Neural cell (in vitro differentiated cells): Measurements from ENCODE around the gene SCP2. TPM values are rescaled to one million over a fixed set of nuclear protein-coding genes. Genes with fewer than 3 reads are reported as not detected.

Experiments
- H2AFZ ChIP-seq: fragments of 200-600, 300-800 bp; sonication (generic), shearing (Covaris generic); 2 replicates; pipeline ENCODE4 v1.6.0; 2014; ENCODE audit warnings: low read depth, mild to moderate bottlenecking, antibody characterized with exemption, low read length, moderate library complexity
- H3F3A ChIP-seq: fragments of 200-600 bp; shearing (Covaris generic); 2 replicates; pipeline ENCODE4 v1.6.1; 2016; ENCODE audit warnings: mild to moderate bottlenecking, moderate library complexity, mixed read lengths, antibody characterized with exemption, low read length; ENCODE audit not compliant: insufficient read depth, poor library complexity, severe bottlenecking
- H3K27ac ChIP-seq: fragments of 200-600, 300-800 bp; sonication (generic), shearing (Covaris generic); 2 replicates; pipeline ENCODE4 v1.5.1; 2014; ENCODE audit warnings: mild to moderate bottlenecking, low read length, moderate library complexity
- H3K27me3 ChIP-seq: fragments of 300-800, 200-600 bp; sonication (generic), shearing (Covaris generic); 2 replicates; pipeline ENCODE4 v1.6.0; 2014; ENCODE audit warnings: mild to moderate bottlenecking, low read depth, low read length, moderate library complexity; ENCODE audit not compliant: insufficient read depth
- H3K36me3 ChIP-seq: fragments of 300-800, 200-600 bp; sonication (generic), shearing (Covaris generic); 2 replicates; pipeline ENCODE4 v1.5.1; 2014; ENCODE audit warnings: mild to moderate bottlenecking, antibody characterized with exemption, low read length, moderate library complexity; ENCODE audit not compliant: insufficient read depth
- H3K4me2 ChIP-seq: fragments of 300-800, 200-600 bp; sonication (generic), shearing (Covaris generic); 2 replicates; pipeline ENCODE4 v1.6.0; 2014; ENCODE audit warnings: mild to moderate bottlenecking, low read length
- H3K4me3 ChIP-seq: fragments of 300-800, 200-600 bp; sonication (generic), shearing (Covaris generic); 2 replicates; pipeline ENCODE4 v1.5.1; 2014; ENCODE audit warnings: mild to moderate bottlenecking, low read length, moderate library complexity
- H3K79me2 ChIP-seq: fragments of 200-600 bp; shearing (Covaris generic); replicated peaks from 2 replicates; pipeline ENCODE4 v1.6.0; 2014; ENCODE audit warnings: mild to moderate bottlenecking, low read length, moderate library complexity; ENCODE audit not compliant: insufficient read depth
- H3K9ac ChIP-seq: fragments of 300-800, 200-600 bp; sonication (generic), shearing (Covaris generic); 2 replicates; pipeline ENCODE4 v1.6.1; 2016; ENCODE audit warnings: mild to moderate bottlenecking, low read length, mixed read lengths
- H3K9me2 ChIP-seq: fragments of 200-600 bp; shearing (Covaris generic); 2 replicates; pipeline ENCODE4 v1.6.1; 2016; ENCODE audit warnings: mild to moderate bottlenecking, low read length, mixed read lengths; ENCODE audit not compliant: insufficient read depth
- H3K9me3 ChIP-seq: fragments of 200-600, 300-800 bp; sonication (generic), shearing (Covaris generic); 2 replicates; pipeline ENCODE4 v1.6.1; 2016; ENCODE audit warnings: mild to moderate bottlenecking, mixed run types, low read length, moderate library complexity, mixed read lengths
- H4K20me1 ChIP-seq: fragments of 200-600 bp; shearing (Covaris generic); 2 replicates; pipeline ENCODE4 v1.6.1; 2016; ENCODE audit warnings: mild to moderate bottlenecking, mixed run types; ENCODE audit not compliant: insufficient read depth
- CTCF ChIP-seq: fragments of 450-650 bp; IDR thresholded peaks from 2 replicates; pipeline ENCODE4 v1.5.1; 2014; ENCODE audit warnings: antibody characterized with exemption, mild to moderate bottlenecking, moderate library complexity; ENCODE audit not compliant: poor library complexity, severe bottlenecking
- EP300 ChIP-seq: fragments of 450-650 bp; conservative IDR thresholded peaks from 2 replicates; pipeline ENCODE4 v1.6.1; 2014; ENCODE audit warnings: antibody characterized with exemption, mild to moderate bottlenecking, moderate library complexity; ENCODE audit not compliant: poor library complexity, severe bottlenecking
- EZH2 ChIP-seq: fragments of 200-600, 300-800 bp; shearing (Covaris generic), sonication (generic); IDR thresholded peaks from 2 replicates; pipeline ENCODE4 v1.6.1; 2014; ENCODE audit warnings: antibody characterized with exemption, low read length, borderline replicate concordance, mild to moderate bottlenecking; ENCODE audit not compliant: insufficient read depth, poor library complexity, severe bottlenecking
- MXI1 ChIP-seq: fragments of 450-650 bp; conservative IDR thresholded peaks from 2 replicates; pipeline ENCODE4 v1.6.1; 2014; ENCODE audit warnings: antibody characterized with exemption, mild to moderate bottlenecking; ENCODE audit not compliant: poor library complexity, severe bottlenecking
- POLR2AphosphoS5 ChIP-seq: IDR thresholded peaks from 2 replicates; pipeline ENCODE4 v1.6.1; 2012
- RAD21 ChIP-seq: fragments of 450-650 bp; conservative IDR thresholded peaks from 2 replicates; pipeline ENCODE4 v1.6.1; 2014; ENCODE audit warnings: antibody characterized with exemption, mild to moderate bottlenecking, moderate library complexity
- SMC3 ChIP-seq: fragments of 450-650 bp; conservative IDR thresholded peaks from 2 replicates; pipeline ENCODE4 v1.6.1; 2014; ENCODE audit warnings: antibody characterized with exemption, mild to moderate bottlenecking, moderate library complexity; ENCODE audit not compliant: poor library complexity
- TAF1 ChIP-seq: IDR thresholded peaks from 2 replicates; pipeline ENCODE4 v1.6.1; 2012; ENCODE audit warnings: low read depth
- polyA plus RNA-seq: library from polyadenylated mRNA; depleted of rRNA; stranded (reverse); fragments of >200 nt; gene quantifications from 2 replicates; pipeline ENCODE4 v1.2.3, GENCODE V29; 2014
- TF ChIP-seq, protein P1 (sequence below): IDR thresholded peaks from 2 replicates; pipeline ENCODE4 v1.6.1; 2012; ENCODE audit warnings: borderline replicate concordance

The SCP2 gene
- polyA plus RNA-seq, 1 donor from 2014 or later = 182 TPM

- no peaks in the 10 kb centered on the region for H4K20me1 ChIP-seq
- H3F3A ChIP-seq = no peaks in the 10 kb centered on the region
- H3K9ac ChIP-seq = no peak overlapping the region
- no peaks in the 10 kb centered on the region for H3K36me3 ChIP-seq
- H3K4me2 ChIP-seq = no peak overlapping the region
- no peak for TF ChIP-seq SMC3
- TF ChIP-seq EP300 = no peak
- no peak for TF ChIP-seq RAD21
- TF ChIP-seq, protein P1, sequence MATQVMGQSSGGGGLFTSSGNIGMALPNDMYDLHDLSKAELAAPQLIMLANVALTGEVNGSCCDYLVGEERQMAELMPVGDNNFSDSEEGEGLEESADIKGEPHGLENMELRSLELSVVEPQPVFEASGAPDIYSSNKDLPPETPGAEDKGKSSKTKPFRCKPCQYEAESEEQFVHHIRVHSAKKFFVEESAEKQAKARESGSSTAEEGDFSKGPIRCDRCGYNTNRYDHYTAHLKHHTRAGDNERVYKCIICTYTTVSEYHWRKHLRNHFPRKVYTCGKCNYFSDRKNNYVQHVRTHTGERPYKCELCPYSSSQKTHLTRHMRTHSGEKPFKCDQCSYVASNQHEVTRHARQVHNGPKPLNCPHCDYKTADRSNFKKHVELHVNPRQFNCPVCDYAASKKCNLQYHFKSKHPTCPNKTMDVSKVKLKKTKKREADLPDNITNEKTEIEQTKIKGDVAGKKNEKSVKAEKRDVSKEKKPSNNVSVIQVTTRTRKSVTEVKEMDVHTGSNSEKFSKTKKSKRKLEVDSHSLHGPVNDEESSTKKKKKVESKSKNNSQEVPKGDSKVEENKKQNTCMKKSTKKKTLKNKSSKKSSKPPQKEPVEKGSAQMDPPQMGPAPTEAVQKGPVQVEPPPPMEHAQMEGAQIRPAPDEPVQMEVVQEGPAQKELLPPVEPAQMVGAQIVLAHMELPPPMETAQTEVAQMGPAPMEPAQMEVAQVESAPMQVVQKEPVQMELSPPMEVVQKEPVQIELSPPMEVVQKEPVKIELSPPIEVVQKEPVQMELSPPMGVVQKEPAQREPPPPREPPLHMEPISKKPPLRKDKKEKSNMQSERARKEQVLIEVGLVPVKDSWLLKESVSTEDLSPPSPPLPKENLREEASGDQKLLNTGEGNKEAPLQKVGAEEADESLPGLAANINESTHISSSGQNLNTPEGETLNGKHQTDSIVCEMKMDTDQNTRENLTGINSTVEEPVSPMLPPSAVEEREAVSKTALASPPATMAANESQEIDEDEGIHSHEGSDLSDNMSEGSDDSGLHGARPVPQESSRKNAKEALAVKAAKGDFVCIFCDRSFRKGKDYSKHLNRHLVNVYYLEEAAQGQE = no peak
- no peak for TF ChIP-seq MXI1
- TF ChIP-seq EZH2 = no peak
- no peak overlapping the region for H3K4me3 ChIP-seq
- no peak overlapping the region for H3K27ac ChIP-seq
- H3K9me3 ChIP-seq = no peaks in the 10 kb centered on the region
- H2AFZ ChIP-seq = no peak overlapping the region
- no peaks in the 10 kb centered on the region for H3K27me3 ChIP-seq
- H3K9me2 ChIP-seq = no peaks in the 10 kb centered on the region
- no peaks in the 10 kb centered on the region for H3K79me2 ChIP-seq
Measured at GRCh38 chr1:53071167-53071865, 144.2 kb downstream of the SCP2 start.

GRCh38 chr1:53071915-53072314 is 144.8 kb downstream of the SCP2 start:
- Histone ChIP-seq H3K36me3 (no peaks in the 10 kb centered on the region), H3K9ac (no peak overlapping the region), H3K4me2 (no peak overlapping the region), H3F3A (no peaks in the 10 kb centered on the region), H2AFZ (no peak overlapping the region), H3K27me3 (no peaks in the 10 kb centered on the region), H3K9me2 (no peaks in the 10 kb centered on the region), H4K20me1 (no peaks in the 10 kb centered on the region), H3K9me3 (no peaks in the 10 kb centered on the region), H3K27ac (no peak overlapping the region), H3K4me3 (no peak overlapping the region), H3K79me2 (no peaks in the 10 kb centered on the region)
- TF ChIP-seq EZH2 = no peak
- TF ChIP-seq TAF1 = no peak
- TF ChIP-seq CTCF = no peak
- TF ChIP-seq SMC3 = no peak
- TF ChIP-seq RAD21 = no peak
- no peak for TF ChIP-seq POLR2AphosphoS5
- no peak for TF ChIP-seq EP300
- TF ChIP-seq MXI1 = no peak
- TF ChIP-seq, protein P1 = no peak
